ENCODE results near the gene FEM1A.
"Not testable (repeated sequence)": the region's sequence is repeated elsewhere in the genome, so short reads cannot be mapped to it uniquely, and the experiment has no call there.

Gene FEM1A, protein sequence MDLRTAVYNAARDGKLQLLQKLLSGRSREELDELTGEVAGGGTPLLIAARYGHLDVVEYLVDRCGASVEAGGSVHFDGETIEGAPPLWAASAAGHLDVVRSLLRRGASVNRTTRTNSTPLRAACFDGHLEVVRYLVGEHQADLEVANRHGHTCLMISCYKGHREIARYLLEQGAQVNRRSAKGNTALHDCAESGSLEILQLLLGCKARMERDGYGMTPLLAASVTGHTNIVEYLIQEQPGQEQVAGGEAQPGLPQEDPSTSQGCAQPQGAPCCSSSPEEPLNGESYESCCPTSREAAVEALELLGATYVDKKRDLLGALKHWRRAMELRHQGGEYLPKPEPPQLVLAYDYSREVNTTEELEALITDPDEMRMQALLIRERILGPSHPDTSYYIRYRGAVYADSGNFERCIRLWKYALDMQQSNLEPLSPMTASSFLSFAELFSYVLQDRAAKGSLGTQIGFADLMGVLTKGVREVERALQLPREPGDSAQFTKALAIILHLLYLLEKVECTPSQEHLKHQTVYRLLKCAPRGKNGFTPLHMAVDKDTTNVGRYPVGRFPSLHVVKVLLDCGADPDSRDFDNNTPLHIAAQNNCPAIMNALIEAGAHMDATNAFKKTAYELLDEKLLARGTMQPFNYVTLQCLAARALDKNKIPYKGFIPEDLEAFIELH

DNA sequence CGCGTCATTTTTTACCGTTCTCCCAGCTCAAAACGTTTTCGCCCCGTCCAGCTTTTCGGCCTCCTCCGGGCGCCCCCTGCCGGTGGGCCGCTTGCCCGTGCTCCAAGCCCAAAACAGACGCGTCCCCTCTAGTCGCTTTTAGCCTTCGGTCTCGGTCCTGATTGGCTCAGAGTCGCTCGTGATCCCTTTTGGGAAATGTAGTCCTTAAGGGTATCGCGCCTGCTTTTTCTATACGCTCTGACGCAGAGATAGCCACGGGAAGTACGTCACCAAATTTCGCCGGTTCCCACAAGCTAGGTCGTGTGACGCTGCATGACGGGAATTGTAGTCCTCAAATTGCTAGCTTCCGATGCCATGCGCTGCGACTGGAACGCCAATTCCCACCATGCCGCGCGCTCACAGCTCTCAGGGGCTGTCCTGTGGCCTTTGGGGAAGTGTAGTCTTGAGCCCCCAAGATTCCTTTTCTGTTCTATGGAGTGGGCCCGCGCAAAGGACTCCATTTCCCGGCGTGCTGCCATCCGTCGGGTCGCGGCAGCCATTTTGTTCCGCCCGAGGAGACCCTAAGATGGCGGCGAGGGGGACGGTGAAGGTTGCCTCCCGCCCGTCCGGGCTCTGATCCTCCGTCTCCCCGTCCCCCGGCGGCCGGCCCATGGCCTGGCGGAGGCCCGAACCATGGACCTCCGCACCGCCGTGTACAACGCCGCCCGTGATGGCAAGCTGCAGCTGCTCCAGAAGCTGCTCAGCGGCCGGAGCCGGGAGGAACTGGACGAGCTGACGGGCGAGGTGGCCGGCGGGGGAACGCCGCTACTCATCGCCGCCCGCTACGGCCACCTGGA lies at the start of gene FEM1A:
Gene FEM1A, plus strand, starts transcription at position 552 of the 836 bp plus-strand sequence. Its CDS starts 121 bp downstream, at position 673.
- DNase-seq: peak; percentile 100

DNA sequence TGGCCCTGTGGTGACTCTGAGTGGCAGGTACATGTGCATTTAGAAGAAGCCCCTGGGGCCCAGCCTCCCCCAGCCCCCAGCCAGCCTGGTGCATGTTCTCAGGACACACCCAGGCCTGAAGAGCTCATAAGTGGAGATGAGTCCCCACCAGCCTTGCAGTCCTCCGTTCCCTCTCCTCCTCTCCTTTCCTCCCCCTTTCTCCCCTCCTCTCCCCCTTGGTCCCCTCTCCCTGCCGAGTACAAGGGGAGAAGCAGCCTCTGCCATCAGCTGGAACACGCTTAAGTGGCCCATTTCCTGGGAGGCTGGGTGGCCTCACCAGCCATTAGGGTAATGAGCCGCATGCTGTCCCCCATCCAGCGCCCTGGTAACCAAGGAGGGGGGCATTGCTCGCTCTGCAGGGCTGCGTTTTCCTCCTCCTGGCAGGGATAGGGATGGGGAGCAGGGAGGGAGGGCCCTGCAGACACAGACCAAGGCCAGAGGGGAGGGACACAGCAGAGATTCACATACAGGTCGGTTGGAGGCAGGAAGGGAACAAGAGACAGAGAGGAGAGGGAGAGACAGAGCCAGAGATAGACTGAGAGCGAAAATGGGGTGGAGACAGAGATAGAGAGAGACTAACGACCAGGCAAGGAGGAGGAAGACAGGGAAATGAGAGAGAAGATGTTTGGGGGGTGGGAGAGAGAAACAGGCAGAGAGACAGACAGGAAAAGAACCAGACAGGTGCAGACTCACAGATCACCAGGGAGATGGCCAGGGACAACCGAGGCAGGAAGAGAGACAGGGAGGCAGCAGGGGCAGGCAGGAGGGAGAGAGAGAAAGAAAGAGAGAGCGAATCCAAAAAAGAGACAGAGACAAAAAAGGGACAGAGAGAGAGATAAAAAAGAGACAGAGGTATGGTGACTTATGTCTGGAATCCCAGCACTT lies 48.5 kb upstream of the FEM1A start:
- DNase-seq: no peak

DNA sequence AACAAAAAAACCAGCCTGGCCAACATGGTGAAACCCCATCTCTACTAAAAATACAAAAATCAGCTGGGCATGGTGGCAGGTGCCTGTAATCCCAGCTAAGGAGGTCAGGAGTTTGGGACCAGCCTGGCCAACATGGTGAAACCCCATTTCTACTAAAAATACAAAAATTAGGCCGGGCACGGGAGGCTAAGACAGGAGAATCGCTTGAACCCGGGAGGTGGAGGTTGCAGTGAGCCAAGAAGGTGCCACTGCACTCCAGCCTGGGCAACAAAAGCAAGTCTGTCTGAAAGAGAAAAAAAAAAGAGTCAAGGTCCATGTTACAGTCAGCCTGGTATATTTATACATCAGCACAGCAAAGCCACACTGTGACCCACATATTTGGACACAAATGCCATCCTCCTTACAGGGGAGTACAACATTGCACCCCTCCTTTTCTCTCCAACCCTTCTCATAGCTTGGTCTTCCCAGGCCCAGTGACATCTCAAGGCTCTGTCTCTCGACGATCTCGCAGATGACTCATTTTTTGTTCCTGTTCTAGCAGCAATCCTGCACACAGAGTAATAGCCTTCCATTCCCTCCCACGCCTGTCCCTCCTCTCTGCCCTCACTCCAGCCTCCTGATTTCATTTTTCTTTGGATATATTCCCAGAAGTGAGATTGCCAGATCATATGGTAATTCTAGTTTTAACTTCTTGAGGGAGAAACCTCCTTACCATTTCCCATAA lies 46.9 kb upstream of the FEM1A start:
- DNase-seq: peak; percentile 91

DNA sequence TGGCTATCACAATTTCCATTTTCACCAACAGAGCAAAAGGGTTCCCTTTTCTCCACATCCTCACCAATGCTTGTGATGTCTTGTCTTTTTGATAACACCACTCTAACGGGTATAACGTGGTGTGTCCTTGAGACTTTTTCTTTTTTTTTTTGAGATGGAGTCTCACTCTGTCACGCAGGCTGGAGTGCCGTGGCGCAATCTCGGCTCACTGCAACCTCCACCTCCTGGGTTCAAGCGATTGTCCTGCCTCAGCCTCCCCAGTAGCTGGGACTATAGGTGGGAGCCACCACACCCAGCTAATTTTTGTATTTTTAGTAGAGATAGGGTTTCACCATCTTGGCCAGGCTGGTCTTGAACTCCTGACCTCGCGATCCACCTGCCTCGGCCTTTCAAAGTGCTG lies 46.4 kb upstream of the FEM1A start:
- not testable (repeated sequence) for DNase-seq

DNA sequence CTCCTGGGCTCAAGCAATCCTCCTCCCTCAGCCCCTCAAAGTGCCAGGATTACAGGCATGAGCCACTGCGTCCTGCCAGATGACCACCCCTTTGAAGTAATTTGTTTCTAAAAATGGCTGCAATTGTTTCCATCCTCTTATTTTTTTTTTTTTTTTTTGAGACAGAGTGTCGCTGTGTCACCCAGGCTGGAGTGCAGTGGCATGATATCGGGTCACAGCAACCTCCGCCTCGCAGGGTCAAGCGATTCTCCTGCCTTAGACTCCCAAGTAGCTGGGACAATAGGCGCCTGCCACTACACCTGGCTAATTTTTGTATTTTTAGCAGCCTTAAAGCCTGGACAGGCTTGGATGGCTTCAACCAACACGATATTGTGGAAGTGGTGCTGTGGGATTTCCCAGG lies 45.5 kb upstream of the FEM1A start:
- no peak for DNase-seq

DNA sequence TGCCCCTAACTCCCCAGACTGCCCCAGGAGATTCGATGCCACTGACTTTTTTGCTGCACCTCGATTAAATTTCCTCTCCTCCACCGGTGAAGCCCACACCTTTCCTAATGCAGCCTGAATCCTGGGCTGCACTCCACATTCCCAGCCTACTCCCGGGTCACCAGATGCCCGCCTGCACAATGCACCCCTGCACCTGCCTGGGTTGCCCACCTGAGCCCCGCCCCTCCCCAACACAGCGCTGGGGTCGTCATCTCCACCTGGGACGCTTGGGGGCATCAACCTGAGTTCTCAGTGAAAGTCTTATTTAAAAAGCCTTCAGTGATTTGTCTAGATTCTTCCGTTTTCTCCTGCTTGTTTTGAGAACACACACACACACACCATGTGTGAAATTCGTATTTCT lies 43.3 kb upstream of the FEM1A start:
- no peak for DNase-seq

DNA sequence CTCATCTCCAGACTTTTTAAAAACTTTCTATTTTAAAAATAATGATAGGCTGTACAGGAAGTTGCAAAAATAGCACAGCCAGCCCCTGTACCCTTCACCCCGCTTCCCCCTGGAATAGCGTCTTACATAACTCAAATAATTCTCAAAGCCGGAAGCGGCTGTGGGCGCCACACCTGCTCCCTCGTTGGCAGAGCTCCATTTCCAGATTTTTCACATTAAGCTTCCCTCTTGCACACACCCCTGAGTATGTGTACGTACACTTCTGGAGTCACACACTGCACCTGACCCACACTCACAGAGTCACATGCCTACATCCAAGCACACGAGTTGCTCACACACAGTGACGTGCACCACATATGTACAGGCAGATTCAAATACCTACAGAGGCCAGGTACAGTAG lies 42.9 kb upstream of the FEM1A start:
- no peak for DNase-seq

DNA sequence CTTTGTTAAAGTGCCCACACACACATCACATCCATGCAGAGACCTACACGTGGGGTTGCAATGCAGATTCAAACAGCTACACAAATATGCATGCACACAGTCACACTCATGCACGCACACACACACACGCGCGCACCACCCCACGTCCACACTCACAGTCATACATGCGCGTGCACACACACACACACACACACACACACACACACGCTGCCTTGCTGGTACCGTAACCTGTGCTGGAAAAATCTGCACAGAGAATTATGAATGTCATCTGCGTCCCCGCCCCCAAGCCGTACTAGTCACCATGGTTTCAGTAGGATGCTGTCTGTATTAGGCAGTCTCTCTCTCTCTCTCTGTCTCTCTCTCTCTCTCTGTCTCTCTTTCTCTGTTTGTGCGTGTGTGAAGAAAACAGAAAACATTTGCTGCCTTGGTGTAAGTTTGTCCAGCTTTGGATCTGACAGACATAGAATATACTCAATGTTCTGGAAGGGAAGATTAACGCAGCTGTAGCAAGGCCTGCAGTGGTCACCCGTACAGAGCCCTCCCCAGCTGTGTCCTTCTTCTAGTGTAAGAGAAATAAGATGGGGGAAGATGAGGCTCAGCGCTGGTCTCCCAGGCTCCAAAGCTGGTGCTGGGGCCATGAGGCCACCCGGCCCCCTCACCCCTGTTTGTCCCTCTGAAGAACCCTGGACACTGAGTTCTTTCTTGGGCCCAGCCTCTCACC lies 41.5 kb upstream of the FEM1A start:
- no peak for DNase-seq

DNA sequence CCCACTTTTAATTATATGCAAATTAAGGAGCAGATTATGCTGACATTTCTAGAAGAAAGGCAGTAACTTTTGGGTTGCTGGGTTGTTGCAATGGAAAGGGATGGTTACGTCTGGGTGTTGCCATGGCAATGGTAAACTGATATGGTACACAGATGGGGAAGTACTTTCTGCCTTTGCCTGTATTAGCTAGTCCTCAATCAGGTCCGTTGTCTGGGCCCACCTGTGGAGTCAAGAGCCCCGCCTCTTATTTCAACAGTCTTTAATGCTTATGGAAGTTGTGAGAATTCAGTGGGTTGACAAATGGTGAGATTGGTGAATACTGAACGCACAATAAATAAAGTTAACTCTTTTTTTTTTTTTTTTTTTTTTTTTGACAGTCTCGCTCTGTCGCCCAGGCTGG lies 37.3 kb upstream of the FEM1A start:
- DNase-seq: no peak

DNA sequence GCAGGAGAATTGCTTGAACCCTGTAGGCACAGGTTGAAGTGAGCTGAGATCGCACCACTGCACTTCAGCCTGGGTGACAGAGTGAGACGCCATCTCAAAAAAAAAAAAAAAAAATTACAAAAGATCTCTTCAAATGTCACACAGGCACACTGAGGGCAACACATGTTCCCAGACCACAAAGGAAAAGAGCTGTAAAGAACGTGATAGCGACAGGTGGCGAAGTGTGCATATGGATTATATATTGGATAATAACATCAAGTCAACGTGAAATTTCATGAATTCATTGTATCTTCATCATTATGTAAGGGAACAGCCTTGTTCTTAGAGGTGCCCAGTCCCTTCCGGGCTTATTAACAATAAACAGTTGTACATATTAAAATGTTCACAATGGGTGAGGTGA lies 36.1 kb upstream of the FEM1A start:
- no peak for DNase-seq

DNA sequence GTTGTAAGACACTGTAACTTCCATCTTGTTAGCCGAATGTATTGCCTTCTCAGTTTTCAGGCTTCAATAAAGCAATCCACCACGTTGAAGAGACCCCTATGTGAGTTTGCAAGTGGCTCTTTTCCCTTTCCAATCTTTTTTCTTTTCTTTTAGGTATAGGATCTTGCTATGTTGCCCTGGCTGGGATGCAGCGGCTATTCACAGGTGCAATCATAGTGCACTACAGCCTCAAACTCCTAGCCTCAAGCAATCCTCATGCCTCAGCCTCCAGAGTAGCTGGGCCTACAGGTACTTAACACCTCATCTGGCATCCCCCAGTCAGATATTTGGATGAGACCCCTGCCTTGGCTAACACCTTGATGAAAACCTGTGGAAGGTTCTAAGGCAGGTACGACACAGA lies 33.5 kb upstream of the FEM1A start:
- DNase-seq: no peak

DNA sequence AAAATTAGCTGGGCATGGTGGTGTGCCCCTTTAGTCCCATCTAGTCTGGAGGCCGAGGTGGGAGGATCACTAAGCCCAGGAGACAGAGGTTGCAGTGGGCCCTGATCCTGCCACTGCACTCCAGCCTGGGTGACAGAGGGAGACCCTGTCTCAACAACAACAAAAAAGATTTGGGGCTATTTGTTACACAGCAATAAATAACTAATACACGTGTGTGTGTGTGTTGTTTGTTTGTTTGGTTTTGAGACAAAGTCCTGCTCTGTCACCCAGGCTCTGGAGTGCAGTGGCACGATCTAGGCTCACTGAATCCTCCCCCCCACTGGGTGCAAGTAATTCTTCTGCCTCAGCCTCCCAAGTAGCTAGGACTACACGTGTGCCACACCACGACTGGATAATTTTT lies 32.9 kb upstream of the FEM1A start:
- DNase-seq: no peak

DNA sequence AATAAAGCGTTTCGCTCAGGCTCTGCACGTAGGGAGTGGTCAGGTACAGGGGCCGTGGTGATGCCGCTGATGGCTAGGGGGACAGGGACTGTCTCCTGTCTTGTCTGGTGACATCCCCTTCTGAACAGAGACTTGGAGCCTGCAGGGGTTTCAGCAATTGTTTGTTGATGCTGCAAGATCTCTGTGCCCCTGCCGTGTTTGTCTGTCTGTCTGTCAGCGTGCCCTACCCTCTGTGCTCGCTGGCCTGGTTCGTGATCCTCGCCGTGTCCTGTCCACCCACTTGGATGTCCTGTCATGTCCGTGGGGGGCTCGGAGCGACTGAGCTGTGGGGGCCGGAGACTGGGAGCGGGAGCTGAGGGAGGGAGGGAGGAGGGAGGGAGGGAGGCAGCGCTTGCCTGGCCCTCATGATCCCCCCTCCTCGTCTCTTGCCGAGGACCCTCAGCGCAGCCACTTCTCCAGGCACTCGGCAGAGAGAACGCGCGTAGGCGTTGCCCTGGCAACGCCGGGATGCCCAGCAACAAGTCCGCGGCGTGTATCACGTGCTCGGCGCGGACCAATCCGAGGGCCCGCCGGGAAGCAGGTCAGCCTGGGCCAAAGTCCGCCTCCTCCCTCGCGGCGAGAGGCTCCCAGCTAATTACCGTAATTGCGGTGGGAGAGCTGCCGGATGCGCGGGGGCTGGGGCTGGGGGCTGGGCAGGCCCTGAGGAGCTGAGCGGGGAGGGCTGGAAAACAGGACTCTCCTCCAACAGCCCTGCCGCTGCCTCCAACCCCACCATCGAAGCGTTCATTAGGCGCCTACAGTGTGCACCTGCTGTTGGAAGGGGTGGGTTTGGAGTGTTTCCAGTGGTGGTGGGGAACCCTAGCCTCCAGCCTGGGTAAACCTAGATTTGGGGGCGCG lies 31.9 kb upstream of the FEM1A start:
- no peak for DNase-seq

DNA sequence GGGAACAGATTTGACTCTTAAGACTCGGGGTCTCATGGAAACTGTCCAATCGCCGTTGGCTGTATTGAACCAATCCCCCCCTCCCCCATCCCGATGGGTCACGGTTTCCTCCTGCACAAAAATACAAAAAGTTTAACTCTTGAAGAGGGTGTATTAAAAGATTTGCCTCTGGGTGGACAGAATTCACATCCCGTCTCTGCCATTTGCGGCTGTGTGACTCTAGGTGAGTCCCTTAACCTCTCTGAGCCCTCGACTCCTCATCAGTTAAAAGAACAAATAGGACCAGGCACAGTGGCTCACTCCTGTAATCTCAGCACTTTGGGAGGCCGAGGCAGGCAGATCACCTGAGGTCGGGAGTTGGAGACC lies 31.3 kb upstream of the FEM1A start:
- no peak for DNase-seq

DNA sequence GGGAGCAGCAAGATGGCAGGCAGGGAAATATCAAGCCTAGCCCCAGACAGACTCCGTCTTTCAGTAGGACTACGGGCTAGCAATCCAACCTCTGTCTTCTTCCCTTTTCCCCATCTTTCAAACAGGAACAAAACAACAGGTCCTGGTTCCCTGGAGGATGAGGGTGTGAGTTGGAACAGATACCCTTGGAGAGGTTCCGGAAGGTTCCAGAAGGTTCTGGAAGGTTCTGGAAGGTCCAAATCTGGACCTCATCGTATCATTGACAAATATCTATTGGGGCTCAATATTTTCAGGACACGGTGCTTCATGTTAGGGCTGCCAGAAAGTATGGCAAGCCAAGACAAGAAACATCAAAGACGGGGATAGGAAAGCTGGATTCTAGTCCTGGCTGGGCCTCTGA lies 28.5 kb upstream of the FEM1A start:
- DNase-seq: no peak

DNA sequence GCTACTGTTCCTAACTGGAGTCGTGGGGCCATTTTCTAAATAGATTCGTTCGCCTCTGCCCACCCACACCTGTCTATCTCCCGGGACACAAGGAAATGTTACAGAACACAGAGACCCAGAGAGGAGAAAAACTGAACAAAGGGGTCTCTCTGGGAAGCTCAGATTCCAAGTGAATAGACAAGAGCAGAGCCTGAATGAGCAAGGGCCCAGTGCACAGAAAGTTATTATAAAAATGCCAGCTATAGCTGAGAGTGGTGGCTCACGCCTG lies 27.2 kb upstream of the FEM1A start:
- DNase-seq: no peak

DNA sequence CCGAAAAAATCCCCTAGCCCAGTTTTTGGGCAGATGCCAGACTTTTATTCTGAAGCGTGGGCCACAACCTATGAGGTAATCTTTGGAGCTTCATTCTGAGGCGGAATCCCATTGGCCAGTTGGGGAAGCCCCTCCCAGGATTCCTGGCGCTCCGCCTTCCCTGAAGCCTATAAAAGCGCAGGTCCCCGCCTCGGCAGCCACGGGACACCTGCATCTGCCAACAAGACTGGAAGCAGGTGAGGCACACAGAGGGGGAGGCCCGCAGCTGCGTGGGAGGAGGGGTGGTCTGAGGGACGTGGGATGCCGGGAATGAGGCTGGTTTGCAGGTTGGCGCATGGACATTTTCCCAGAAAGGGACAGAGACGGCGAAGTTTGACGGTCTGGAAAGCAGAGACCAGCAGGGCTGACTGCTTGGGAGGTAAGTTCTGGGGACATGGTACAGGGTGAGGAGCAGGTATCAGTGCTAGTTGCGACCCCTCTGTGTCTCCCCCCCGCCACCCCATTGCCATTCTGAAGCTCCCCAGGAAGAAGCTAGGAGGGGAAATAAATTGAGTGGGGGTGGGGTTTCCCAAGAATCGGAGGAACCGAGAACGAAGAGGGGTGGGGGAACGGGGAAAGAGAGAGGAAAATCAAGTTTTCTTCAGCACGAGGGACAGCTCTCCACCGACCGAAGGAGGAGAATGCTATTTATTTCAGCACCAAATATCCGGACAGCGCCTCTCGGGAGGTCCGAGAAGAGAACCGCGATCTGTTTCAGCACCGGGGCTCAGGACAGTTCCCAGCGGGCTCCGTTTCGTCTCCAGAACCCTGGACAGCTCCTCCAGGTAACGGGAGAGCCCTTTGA lies 22.4 kb upstream of the FEM1A start:
- DNase-seq: peak; percentile 86

DNA sequence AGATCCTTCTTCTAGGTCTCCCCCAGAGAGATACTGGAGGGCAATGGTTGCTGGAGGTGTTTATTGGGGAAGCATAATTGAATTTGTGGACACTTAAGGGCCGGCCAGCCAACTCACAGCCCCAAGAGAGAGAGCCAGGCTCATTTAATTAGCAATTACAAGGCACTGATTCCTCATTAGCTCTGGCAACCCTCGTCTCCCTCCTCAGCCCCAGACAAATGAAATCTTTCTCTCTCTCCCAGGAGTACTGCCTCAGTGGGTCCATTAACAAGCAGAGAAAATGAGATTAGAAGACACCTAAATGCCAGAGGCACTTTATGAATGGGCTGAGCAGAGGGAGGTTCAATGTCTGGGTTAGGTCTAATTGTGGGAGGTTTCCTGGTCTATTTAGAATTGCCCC lies 19.0 kb upstream of the FEM1A start:
- no peak for DNase-seq

DNA sequence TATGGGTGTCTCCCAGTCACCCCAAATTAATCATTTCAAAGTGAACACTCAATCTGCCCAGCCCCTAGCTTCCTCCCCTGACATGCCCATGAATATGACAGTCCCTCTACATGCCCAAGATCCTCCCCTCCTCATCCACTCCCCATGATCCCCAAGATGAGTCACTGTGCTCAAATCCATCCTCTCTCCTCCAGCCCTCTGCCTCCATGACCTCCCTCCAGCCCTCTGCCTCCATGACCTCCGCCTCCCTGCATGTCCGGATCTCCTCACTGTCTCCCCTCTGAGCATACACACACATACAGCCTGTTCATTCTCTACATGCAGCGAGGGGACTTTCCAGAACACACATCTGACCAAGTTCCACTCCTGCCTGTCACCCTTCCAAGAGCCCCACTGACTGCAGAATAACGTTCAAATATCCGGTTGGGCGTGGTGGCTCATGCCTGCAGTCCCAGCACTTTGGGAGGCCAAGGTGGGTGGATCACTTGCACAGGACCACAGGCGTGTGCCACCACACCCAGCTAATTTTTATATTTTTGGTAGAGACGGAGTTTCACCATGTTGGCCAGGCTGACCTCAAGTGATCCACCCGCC lies 18.4 kb upstream of the FEM1A start:
- no peak for DNase-seq
